DOHH2 (cell line): ENCODE data around the gene USP1.
A peak's percentile ranks its signal among the peaks of the same experiment; 100 is the strongest.

ENCODE experiments used
- H3F3A ChIP-seq: fragments of 200-600 bp; sonication (generic), shearing (Covaris generic); 2 replicates; pipeline ENCODE4 v1.6.0; 2016; ENCODE audit warnings: antibody characterized with exemption, mild to moderate bottlenecking; ENCODE audit not compliant: control insufficient read depth, insufficient read depth
- H3K27ac ChIP-seq: fragments of 200-600 bp; sonication (generic); 2 replicates; pipeline ENCODE4 v1.5.1; 2014; ENCODE audit warnings: low read depth, mild to moderate bottlenecking, low read length, moderate library complexity
- H3K27me3 ChIP-seq: fragments of 200-600 bp; sonication (generic); 2 replicates; pipeline ENCODE4 v1.6.1; 2014; ENCODE audit warnings: mild to moderate bottlenecking, low read length, mixed read lengths; ENCODE audit not compliant: control insufficient read depth
- H3K36me3 ChIP-seq: fragments of 200-600 bp; sonication (generic); 2 replicates; pipeline ENCODE4 v1.6.1; 2014; ENCODE audit warnings: mild to moderate bottlenecking, low read length, moderate library complexity, mixed read lengths; ENCODE audit not compliant: control insufficient read depth
- H3K4me1 ChIP-seq: fragments of 200-600 bp; sonication (generic); 2 replicates; pipeline ENCODE4 v1.6.1; 2014; ENCODE audit warnings: mild to moderate bottlenecking, low read length, mixed read lengths; ENCODE audit not compliant: control insufficient read depth
- H3K4me2 ChIP-seq: fragments of 200-600 bp; sonication (generic); 2 replicates; pipeline ENCODE4 v1.6.0; 2014; ENCODE audit warnings: mild to moderate bottlenecking, low read length, moderate library complexity
- H3K4me3 ChIP-seq: fragments of 200-600 bp; sonication (generic); 2 replicates; pipeline ENCODE4 v1.5.1; 2014; ENCODE audit warnings: mild to moderate bottlenecking, low read length, mixed read lengths
- H3K79me2 ChIP-seq: fragments of 200-600 bp; sonication (generic); 2 replicates; pipeline ENCODE4 v1.6.1; 2014; ENCODE audit warnings: mild to moderate bottlenecking, low read length, mixed read lengths; ENCODE audit not compliant: control insufficient read depth
- H3K9me2 ChIP-seq: fragments of 200-600 bp; sonication (generic); replicated peaks from 2 replicates; pipeline ENCODE4 v1.6.1; 2014; ENCODE audit warnings: mild to moderate bottlenecking, low read length, mixed read lengths; ENCODE audit not compliant: control insufficient read depth
- H3K9me3 ChIP-seq: fragments of 200-600 bp; sonication (generic); 2 replicates; pipeline ENCODE4 v1.6.1; 2014; ENCODE audit warnings: antibody characterized with exemption, low read length, mixed read lengths; ENCODE audit not compliant: control insufficient read depth, insufficient read depth
- H4K20me1 ChIP-seq: fragments of 200-600 bp; sonication (generic); 2 replicates; pipeline ENCODE4 v1.6.0; 2014; ENCODE audit warnings: low read depth, mild to moderate bottlenecking, antibody characterized with exemption, low read length, moderate library complexity; ENCODE audit not compliant: control insufficient read depth, insufficient read depth
- CTCF ChIP-seq: fragments of 200-600 bp; sonication (generic); IDR thresholded peaks from one replicate; pipeline ENCODE4 v1.5.1; 2014; ENCODE audit warnings: antibody characterized with exemption, mild to moderate bottlenecking, low read depth, low read length; ENCODE audit not compliant: poor library complexity, severe bottlenecking
- EZH2phosphoT487 ChIP-seq: fragments of 200-600 bp; sonication (generic); IDR thresholded peaks from 2 replicates; pipeline ENCODE4 v1.6.1; 2017; ENCODE audit warnings: borderline replicate concordance, mild to moderate bottlenecking, antibody characterized with exemption, low read length, moderate library complexity, mixed read lengths

USP1 gene

GRCh38 chr1:62429581-62429980, 7.3 kb upstream of the USP1 start:
- Histone ChIP-seq H3K9me3 (no peaks in the 10 kb centered on the region), H3F3A (0 out of 2 replicates have a peak, but pooled peaks cover 6% of the 10 kb centered on the region), H3K27me3 (no peaks in the 10 kb centered on the region), H3K4me1 (peaks cover 9% of the 10 kb centered on the region), H3K9me2 (no peaks in the 10 kb centered on the region), H3K4me3 (no peak overlapping the region), H3K36me3 (no peaks in the 10 kb centered on the region), H3K4me2 (no peak overlapping the region), H4K20me1 (no peaks in the 10 kb centered on the region), H3K27ac (no peak overlapping the region), H3K79me2 (no peaks in the 10 kb centered on the region)
- no peak for TF ChIP-seq EZH2phosphoT487
- TF ChIP-seq CTCF, result no peak

GRCh38 chr1:62433861-62434617, 2.8 kb upstream of the USP1 start:
- Histone ChIP-seq H4K20me1 (peaks cover 13% of the 10 kb centered on the region), H3K9me2 (no peaks in the 10 kb centered on the region), H3K4me3 (no peak overlapping the region), H3K4me1 (peaks cover 12% of the 10 kb centered on the region), H3K27ac (no peak overlapping the region), H3K4me2 (no peak overlapping the region), H3K36me3 (peaks cover 31% of the 10 kb centered on the region), H3K27me3 (no peaks in the 10 kb centered on the region), H3F3A (peaks cover 10% of the 10 kb centered on the region; the same call in 1 of the 2 replicates), H3K79me2 (peaks cover 38% of the 10 kb centered on the region), H3K9me3 (no peaks in the 10 kb centered on the region)
- peak; percentile 13 for TF ChIP-seq CTCF
- TF ChIP-seq EZH2phosphoT487, result no peak

GRCh38 chr1:62434618-62435001, 2.2 kb upstream of the USP1 start:
- peaks cover 10% of the 10 kb centered on the region; the same call in 1 of the 2 replicates for H3F3A ChIP-seq
- peaks cover 16% of the 10 kb centered on the region for H4K20me1 ChIP-seq
- no peaks in the 10 kb centered on the region for H3K9me2 ChIP-seq
- no peaks in the 10 kb centered on the region for H3K9me3 ChIP-seq
- H3K4me3 ChIP-seq, result peak overlapping the region; percentile 98; the same call in 1 of the 2 replicates
- no peak for TF ChIP-seq EZH2phosphoT487
- no peak for TF ChIP-seq CTCF
- H3K27me3 ChIP-seq, result no peaks in the 10 kb centered on the region
- peaks cover 18% of the 10 kb centered on the region for H3K4me1 ChIP-seq
- H3K79me2 ChIP-seq, result peaks cover 44% of the 10 kb centered on the region
- H3K36me3 ChIP-seq, result peaks cover 36% of the 10 kb centered on the region
- peak overlapping the region; percentile 79 for H3K4me2 ChIP-seq
- H3K27ac ChIP-seq, result no peak overlapping the region
